ENCODE measurements around the gene PSMC1.

DNA sequence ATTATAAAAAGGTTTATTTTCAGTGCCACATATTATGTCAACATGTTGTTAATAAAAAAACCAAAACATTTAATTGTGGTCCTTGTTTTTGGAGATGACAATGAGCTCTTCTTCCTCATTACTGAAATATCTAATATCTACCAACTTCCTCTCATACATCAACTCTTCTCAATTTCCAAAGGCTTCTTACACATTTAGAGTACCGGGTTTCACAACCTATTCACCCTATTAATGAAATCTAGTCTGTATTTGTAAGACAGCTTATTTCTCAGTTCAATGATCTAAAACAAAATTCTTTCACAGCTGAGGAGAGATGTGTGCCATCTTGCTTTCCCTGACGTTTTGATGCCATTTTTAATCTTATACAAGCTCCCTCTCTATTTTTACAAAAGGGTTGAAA lies 60.9 kb downstream of the PSMC1 start:
- TF ChIP-seq CTCF (IDR thresholded peaks at IDR 0.05) (no peak), POLR2A (IDR thresholded peaks at IDR 0.05) (no peak)
